DND-41 (cell line): ENCODE results near the gene DNAJC21.

Source experiments
- ATAC-seq: fragments of 200-7000 bp; cut with Tn5 transposase; 3 replicates; pipeline ENCODE4 v1.9.1; 2021; ENCODE audit warnings: low read depth; ENCODE audit not compliant: insufficient read depth
- DNase-seq: peaks from one replicate; pipeline ENCODE4 v3.0.0-alpha.2; 2020
- H2AFZ ChIP-seq: 2 replicates; pipeline ENCODE4 v1.6.0; 2012; ENCODE audit warnings: low read depth, low read length
- H3K27ac ChIP-seq: 2 replicates; pipeline ENCODE4 v1.5.1; 2012; ENCODE audit warnings: low read length, inconsistent platforms
- H3K27me3 ChIP-seq: fragments of 200-600 bp; sonication (generic); 2 replicates; pipeline ENCODE4 v1.6.0; 2012; ENCODE audit warnings: low read length, mild to moderate bottlenecking, inconsistent platforms; ENCODE audit not compliant: insufficient read depth, poor library complexity
- H3K36me3 ChIP-seq: 2 replicates; pipeline ENCODE4 v1.5.1; 2012; ENCODE audit warnings: low read length, inconsistent platforms; ENCODE audit not compliant: insufficient read depth
- H3K4me1 ChIP-seq: 2 replicates; pipeline ENCODE4 v1.5.1; 2012; ENCODE audit warnings: mild to moderate bottlenecking, low read length; ENCODE audit not compliant: insufficient read depth
- H3K4me2 ChIP-seq: 2 replicates; pipeline ENCODE4 v1.6.0; 2012; ENCODE audit warnings: mild to moderate bottlenecking, moderate library complexity, low read length, inconsistent platforms; ENCODE audit not compliant: insufficient read depth
- H3K4me3 ChIP-seq, 2 experiments: fragments of 200-600 bp in 1 of 2; shearing (Covaris generic) in 1 of 2; 2 replicates each; pipeline ENCODE4 v1.5.1; 2012 to 2016; ENCODE audit warnings: inconsistent platforms in 2 of 2, low read length in 2 of 2, mild to moderate bottlenecking in 2 of 2, low read depth in 1 of 2, moderate library complexity in 1 of 2
- H3K79me2 ChIP-seq: 2 replicates; pipeline ENCODE4 v1.6.0; 2012; ENCODE audit warnings: low read length, inconsistent platforms; ENCODE audit not compliant: insufficient read depth
- H3K9ac ChIP-seq: 2 replicates; pipeline ENCODE4 v1.6.0; 2012; ENCODE audit warnings: low read depth, mild to moderate bottlenecking, inconsistent platforms, low read length, moderate library complexity
- H3K9me3 ChIP-seq: 2 replicates; pipeline ENCODE4 v1.5.1; 2012; ENCODE audit warnings: low read length, moderate library complexity, mild to moderate bottlenecking, inconsistent platforms; ENCODE audit not compliant: insufficient read depth, severe bottlenecking
- H4K20me1 ChIP-seq: 2 replicates; pipeline ENCODE4 v1.6.0; 2012; ENCODE audit warnings: low read length; ENCODE audit not compliant: insufficient read depth
- EZH2 ChIP-seq: IDR thresholded peaks from 3 replicates; pipeline ENCODE4 v1.6.1; 2012; ENCODE audit warnings: borderline replicate concordance, low read depth, mild to moderate bottlenecking, moderate library complexity, low read length, inconsistent platforms; ENCODE audit not compliant: severe bottlenecking
- TF ChIP-seq, protein P1 (sequence below): IDR thresholded peaks from 2 replicates; pipeline ENCODE4 v1.5.1; 2012; ENCODE audit warnings: borderline replicate concordance, low read length, moderate library complexity, mild to moderate bottlenecking; ENCODE audit not compliant: poor library complexity, severe bottlenecking; ENCODE audit errors: extremely low read depth

DNAJC21 gene

DNA sequence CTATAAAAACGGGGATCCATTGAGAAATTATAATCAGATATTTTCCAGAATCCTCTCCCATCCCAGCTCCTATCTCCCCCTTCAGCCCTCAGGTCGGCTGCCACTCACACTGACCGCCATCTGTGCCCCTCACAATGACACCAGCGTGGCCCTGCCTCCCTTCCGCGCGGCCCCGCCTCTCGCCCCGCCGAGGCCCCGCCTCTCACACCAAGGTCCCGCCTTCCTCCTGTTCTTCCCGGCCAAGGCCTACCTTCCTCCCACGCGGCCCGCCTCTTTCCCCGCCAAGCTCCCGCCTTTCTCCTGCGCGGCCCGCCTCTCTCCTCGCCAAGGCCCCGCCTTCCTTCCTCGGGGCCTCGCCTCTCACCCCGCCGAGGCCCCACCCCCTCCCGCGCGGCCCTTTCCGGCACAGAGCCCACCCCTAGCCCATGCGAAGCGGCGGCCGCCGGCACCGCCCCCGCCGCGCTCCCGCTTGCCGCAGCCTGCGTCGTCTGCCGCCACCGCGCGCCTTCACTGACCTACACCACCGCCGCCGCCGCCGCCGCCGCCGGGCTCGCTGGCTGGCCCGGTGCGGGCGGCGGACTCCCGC, at the start of gene DNAJC21:
Gene DNAJC21 (plus strand): TSS at position 426 of the 586 bp plus-strand sequence. CDS start 261 bp downstream, outside the sequence.
- peaks cover 44% of the 10 kb centered on the region for H3K36me3 ChIP-seq
- TF ChIP-seq, protein P1, sequence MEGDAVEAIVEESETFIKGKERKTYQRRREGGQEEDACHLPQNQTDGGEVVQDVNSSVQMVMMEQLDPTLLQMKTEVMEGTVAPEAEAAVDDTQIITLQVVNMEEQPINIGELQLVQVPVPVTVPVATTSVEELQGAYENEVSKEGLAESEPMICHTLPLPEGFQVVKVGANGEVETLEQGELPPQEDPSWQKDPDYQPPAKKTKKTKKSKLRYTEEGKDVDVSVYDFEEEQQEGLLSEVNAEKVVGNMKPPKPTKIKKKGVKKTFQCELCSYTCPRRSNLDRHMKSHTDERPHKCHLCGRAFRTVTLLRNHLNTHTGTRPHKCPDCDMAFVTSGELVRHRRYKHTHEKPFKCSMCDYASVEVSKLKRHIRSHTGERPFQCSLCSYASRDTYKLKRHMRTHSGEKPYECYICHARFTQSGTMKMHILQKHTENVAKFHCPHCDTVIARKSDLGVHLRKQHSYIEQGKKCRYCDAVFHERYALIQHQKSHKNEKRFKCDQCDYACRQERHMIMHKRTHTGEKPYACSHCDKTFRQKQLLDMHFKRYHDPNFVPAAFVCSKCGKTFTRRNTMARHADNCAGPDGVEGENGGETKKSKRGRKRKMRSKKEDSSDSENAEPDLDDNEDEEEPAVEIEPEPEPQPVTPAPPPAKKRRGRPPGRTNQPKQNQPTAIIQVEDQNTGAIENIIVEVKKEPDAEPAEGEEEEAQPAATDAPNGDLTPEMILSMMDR, result no peak
- TF ChIP-seq EZH2, result no peak
- H4K20me1 ChIP-seq, result peaks cover 18% of the 10 kb centered on the region; the same call in 1 of the 2 replicates
- no peaks in the 10 kb centered on the region for H3K9me3 ChIP-seq
- peak within 1 kb of the TSS; percentile 80 for H3K9ac ChIP-seq
- H3K27ac ChIP-seq, result peak within 1 kb of the TSS; percentile 67
- H3K4me3 ChIP-seq, result peak within 1 kb of the TSS; percentile 72 to 76
- H3K4me1 ChIP-seq, result peaks cover 37% of the 10 kb centered on the region
- ATAC-seq (peak; percentile 93), DNase-seq (peak; percentile 98)
- peak within 1 kb of the TSS; percentile 83 for H2AFZ ChIP-seq
- no peaks in the 10 kb centered on the region for H3K27me3 ChIP-seq
- peak within 1 kb of the TSS; percentile 93 for H3K4me2 ChIP-seq
- peaks cover 45% of the 10 kb centered on the region for H3K79me2 ChIP-seq

GRCh38 chr5:34881246-34881645, 48.1 kb upstream of the DNAJC21 start:
- Histone ChIP-seq H3K4me2 (no peak overlapping the region), H4K20me1 (no peaks in the 10 kb centered on the region), H3K4me3 (no peak overlapping the region), H3K9ac (no peak overlapping the region), H2AFZ (no peak overlapping the region), H3K27me3 (peaks cover 5% of the 10 kb centered on the region), H3K27ac (no peak overlapping the region), H3K4me1 (no peaks in the 10 kb centered on the region), H3K9me3 (peaks cover 3% of the 10 kb centered on the region), H3K79me2 (no peaks in the 10 kb centered on the region), H3K36me3 (no peaks in the 10 kb centered on the region)
- no peak for DNase-seq
- no peak for ATAC-seq
- TF ChIP-seq, protein P1, result no peak
- TF ChIP-seq EZH2, result no peak

GRCh38 chr5:34886392-34887119, 42.8 kb upstream of the DNAJC21 start:
- no peak overlapping the region for H2AFZ ChIP-seq
- no peak for DNase-seq
- TF ChIP-seq, protein P1, result no peak
- TF ChIP-seq EZH2, result no peak
- H3K9ac ChIP-seq, result no peak overlapping the region
- no peaks in the 10 kb centered on the region for H3K36me3 ChIP-seq
- H3K4me3 ChIP-seq, result no peak overlapping the region
- no peaks in the 10 kb centered on the region for H3K9me3 ChIP-seq
- H3K4me1 ChIP-seq, result no peaks in the 10 kb centered on the region
- no peak overlapping the region for H3K4me2 ChIP-seq
- no peak overlapping the region for H3K27ac ChIP-seq
- H4K20me1 ChIP-seq, result no peaks in the 10 kb centered on the region
- H3K79me2 ChIP-seq, result no peaks in the 10 kb centered on the region
- no peak for ATAC-seq
- H3K27me3 ChIP-seq, result peaks cover 5% of the 10 kb centered on the region
